Right lobe of liver (tissue), 4 donors: ENCODE data around the gene CNDP1.

Experiments used
- CTCF ChIP-seq, 4 donors: fragments of 200-600 bp in 3 of 4; fragments of 450-650 bp in 1 of 4; IDR thresholded peaks; one replicate each; pipeline versions ENCODE4 v1.5.1 to v1.8.0; 2016 to 2022; ENCODE audit warnings: antibody characterized with exemption in 4 of 4, mild to moderate bottlenecking in 2 of 4
- POLR2A ChIP-seq: fragments of 450-650 bp; IDR thresholded peaks from one replicate; pipeline ENCODE4 v1.6.1; 2017; ENCODE audit warnings: antibody characterized with exemption, mild to moderate bottlenecking
- donor health status: DM: no; HTN: no; CAD: no.
- donor health status: DM: no; HTN: no; CAD: no.
- donor health status: DM: no; HTN: yes; CAD: no.

GRCh38 chr18:74506448-74507084 is 27.7 kb upstream of the CNDP1 start:
- TF ChIP-seq CTCF (IDR thresholded peaks at IDR 0.05) (no peak), POLR2A (no peak)
